NCI-H526 (cell line): ENCODE measurements around the gene ARMC2.
"Not testable (repeated sequence)": the region's sequence is repeated elsewhere in the genome, so short reads cannot be mapped to it uniquely, and the experiment has no call there.

Experiments used
- DNase-seq, 2 experiments: peaks; one replicate each; lab custom pipeline; 2025; lab: John Stamatoyannopoulos, UW

ARMC2 gene

GRCh38 chr6:108832738-108833137 lies 15.5 kb upstream of the ARMC2 start:
- no peak for DNase-seq

GRCh38 chr6:108835218-108835850 lies 12.9 kb upstream of the ARMC2 start:
- peak; percentile 24 to 89 for DNase-seq

- DNase-seq: no peak
These were observed 12.2 kb upstream of the ARMC2 start for GRCh38 chr6:108836061-108836460.

DNA sequence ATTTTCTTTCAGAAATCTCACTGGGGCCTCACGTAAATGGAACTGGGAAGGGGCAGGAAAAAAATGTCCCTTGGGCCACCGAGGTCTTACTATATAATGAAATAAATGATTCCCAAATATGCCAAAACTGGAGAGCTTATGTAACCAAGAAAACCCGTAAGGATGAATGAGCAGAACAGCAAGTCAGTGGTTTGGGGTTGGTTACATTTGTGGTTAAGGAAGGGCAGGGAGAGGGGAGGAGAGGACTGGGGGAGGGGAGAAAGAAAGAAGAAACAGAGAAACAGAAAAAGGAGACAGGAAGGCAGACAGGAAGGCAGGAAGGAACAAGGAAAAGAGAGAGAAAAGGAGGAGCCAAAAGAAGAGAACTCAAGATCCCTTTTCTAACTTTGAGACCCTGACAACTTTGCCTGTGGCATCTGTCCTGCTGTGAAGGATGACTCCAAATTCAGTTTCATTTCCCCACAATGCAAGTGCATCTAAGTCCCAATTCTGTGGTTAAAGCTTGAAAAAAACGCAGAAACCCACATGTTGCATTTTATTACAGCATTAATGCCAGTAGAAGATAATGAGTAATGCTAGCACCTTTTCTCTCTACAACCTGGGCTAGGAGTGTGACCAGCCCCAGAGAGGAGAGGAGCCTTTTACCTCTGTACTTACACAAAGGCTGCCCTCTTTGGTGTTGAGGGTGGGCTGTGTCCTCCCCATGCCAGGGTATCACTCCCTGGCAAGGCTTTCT lies 10.8 kb upstream of the ARMC2 start:
- DNase-seq: no peak

DNA sequence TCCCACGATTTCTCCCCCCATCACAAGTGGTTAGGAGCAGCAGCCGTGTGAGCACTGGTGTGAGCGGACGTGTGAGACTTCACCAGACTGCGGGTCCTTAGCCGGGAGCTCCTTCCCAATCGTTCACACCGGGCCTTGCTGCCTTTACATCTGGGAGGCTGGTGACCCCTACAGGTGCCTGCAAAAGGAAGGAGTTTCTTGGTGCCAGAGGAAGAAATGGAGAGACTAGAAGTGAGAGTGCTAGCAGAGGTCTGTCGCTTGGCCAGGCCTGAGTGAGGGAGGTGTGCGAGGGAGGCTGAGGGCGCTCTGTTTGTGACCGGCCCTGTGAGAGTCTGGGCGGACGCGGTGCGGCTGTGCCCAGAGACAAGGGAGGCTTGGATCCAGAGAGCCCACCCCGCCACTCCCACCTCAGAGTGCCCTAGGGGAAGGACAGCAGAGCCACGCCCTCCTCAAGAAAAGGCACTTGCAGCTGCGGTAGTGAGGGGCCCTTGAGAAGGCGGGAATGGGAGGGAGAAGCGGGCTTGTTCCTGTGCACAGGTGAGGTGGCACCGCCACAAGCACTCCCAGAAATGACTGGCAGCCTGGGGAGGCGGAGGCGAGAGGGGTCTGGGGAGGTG lies 10.0 kb upstream of the ARMC2 start:
- DNase-seq: peak; percentile 41 to 73

DNA sequence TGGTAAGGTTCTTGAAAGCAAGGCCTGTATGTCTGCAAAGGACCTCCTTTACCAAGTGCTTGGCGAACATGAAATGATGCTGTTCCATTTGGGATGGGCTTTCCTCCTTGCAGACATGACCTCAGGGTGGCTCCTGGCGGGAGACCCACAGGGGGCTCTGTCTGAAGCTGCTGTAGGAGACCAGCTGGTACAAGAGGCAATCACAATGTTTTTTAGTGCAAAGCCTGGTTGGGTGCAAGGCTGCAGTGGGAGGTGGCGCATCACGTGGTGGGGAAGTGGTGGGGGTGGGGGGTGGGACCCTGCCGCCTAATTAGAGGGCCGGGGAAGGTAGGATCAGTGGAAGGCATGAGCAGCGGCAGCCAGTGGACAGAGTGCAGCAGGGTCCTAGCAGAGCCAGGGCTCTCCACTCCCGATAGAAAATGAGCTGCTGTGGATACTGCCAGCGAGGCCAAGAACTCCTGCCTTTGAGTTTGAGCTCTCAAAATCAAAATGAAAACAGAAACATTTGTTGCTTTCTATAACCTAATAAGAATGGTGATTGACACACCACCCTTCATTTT lies 9.1 kb upstream of the ARMC2 start:
- DNase-seq: no peak

- no peak for DNase-seq
These were observed 7.3 kb upstream of the ARMC2 start for GRCh38 chr6:108840919-108841318.

DNA sequence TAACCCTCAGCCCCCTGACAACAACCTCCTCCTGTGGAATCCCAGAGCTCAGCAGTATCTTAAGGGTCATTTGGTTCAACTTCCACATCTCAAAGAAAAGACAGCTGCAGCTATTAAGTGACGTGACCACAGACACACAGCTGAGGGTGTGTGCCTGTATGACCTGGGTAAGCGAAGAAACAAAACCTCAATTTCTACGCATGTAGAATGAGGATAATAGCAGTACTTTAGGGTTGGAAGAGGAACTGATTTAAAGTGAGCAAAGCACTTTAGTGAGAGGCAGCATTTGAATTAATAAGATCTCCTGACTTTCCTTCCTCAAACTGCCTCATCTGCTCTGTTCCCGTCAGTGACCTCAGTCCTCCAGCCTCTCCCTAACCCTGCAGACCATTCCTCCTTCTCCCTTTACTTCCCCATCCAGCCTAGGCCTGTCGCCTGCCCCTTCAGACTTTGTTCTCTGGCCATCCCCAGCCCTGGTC lies 6.8 kb upstream of the ARMC2 start:
- DNase-seq: no peak

DNA sequence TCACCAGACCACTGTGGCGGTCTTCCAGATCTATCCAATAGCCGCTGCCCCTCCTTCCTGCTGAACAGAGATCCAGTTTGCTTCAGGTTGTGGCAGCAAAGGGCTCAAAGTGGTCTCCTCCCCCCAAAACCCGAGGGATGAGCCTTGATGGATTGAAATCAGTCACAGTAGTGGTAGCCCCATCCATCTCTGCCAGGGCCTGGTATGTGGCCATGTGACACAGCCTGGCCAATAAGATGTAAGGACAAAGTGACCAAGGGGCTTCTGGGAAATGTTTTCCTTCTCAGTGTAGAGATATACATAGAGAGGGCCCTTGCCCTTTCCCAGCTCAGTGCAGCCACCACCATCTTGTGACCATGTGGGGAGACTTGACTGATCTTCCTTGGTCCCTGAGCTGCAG lies 4.1 kb upstream of the ARMC2 start:
- no peak for DNase-seq

DNA sequence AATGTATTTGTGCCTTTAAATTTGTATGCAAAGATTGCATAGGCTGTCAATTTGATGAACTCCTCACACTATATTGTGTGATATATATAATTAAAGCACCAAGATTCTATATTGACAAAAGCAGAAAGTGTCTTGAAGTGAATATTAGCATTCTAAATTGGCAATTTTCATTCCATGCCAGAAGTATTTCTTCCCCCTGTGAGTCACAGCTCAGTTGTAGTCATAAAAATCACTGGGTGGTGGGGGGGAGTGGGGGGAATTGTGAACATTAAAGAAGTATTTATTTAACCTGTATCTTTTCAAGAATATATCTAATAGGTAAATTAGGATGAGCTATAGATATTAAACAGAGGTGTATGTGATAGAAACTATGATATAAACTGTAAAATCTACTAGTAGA lies 3.1 kb upstream of the ARMC2 start:
- DNase-seq: no peak

DNA sequence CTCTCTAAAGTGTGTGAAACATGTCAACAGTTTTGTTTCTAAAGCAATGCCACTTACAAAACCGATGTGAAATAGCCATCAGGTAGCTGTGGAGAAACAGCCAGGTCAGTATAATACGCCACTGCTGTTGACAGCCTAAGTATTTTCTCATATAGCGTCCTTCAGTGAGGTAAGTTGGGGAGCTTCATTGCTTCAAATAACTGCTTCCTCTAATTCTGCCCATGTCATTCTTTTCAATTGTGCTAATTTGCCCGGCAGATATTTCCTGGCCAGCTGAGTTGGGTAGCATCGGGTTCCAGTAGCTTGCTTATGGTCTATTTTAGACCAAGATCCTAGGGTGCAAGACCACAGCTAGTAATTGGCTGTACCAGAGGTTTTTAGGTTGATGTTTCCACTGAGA lies 2.1 kb upstream of the ARMC2 start:
- DNase-seq: no peak

DNA sequence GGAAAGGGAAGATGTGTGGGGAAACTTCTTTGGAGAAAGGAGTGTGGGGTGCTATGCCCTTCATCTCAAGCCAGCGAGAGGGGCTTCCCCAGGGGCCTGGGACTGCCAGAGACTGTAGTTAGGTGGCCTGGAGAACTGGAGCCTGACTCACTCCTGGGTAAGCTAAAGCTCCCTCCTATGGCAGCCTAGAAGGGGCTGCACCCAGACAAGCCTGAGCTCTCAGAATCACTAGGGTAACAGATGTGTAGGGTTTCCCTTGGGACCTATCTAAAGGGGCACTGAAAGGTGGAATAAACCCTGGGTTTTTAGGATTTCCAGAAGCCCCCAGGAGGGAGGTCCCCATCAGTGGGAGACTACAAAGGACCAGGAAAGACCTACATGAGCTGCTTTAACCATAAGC lies 1.6 kb upstream of the ARMC2 start:
- DNase-seq: no peak

- peak in 1 of 2 experiments; percentile 48 for DNase-seq
These were observed 495 bp upstream of the ARMC2 start for GRCh38 chr6:108847738-108848115.

GRCh38 chr6:108850669-108851465 lies 2.6 kb downstream of the ARMC2 start:
- DNase-seq: no peak

GRCh38 chr6:108851756-108852155 lies 3.5 kb downstream of the ARMC2 start:
- DNase-seq: no peak

DNA sequence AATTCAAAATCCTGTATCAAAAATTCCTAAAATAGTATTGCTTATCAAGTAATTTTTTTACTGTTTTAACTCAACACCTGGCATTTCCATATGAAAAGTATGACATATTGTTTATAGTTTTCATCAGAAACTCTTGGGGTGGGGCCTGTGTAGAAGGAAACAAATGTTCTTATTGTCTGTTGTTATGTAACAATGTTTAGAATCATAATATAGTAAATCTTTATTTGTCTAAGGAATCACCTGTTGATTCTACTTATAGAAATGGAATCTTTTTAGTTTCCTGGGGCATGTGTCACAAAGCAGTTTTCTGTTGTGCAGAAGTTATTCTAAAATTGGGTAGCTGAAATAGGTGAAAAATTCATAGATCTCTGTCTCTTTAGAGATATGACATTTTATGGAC lies 4.9 kb downstream of the ARMC2 start:
- DNase-seq: no peak

DNA sequence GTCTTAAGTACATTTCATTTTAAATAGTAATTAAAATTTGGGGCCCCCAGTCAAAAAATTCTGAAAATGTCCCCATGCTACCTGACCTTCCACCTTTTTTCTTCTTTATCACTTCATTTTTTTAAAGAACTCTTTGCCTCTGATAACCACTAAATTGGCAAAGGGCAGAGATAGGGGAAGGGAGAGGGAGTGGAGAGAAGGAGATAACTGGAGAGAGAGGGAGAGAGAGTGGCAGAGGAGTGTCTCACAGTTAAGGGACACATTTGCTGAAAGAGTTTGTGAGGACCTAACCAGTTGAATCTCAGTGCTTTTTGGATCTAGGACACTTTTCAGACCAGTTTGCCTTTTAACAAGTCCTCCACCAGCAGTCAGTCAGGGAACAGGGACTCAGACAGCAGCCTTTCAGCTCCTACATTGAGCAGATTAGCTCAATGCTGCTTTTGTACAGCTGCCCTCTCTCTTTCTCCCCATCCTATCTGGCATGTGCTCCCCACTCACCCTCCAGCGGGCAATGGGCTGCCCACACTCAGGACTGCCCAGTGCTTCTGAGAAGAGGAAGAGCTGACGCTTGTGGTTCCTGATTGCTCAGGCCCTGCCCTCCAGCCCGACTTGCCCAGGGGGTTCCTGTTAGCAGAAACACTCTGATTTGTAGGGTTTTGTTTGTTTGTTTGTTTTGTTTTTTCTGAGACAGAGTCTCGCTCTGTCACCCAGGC lies 14.4 kb downstream of the ARMC2 start:
- no peak for DNase-seq

DNA sequence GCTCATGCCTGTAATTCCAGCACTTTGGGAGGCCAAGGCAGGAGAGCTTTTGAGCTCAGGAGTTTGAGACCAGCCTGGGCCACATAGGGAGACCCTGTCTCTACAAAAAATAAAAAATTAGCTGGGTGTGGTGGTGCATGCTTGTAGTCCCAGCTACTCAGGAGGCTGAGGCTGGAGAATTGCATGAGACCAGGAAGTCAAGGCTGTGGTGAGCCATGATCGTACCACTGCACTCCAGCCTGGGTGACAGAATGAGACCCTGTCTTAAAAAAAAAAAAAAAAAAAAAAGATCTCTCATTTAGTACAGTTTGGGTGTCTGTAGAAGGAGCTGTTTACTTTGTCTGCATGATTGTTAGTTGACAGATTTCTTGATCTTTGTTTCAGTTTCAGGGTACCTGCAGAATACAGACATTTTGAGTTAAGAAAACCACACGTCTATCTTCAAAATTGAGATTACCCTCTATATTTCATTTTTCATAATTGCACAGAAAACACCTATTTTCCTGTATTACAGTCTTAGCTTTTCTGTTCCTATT lies 17.6 kb downstream of the ARMC2 start:
- not testable (repeated sequence) for DNase-seq

- DNase-seq: no peak
These were observed 18.6 kb downstream of the ARMC2 start for GRCh38 chr6:108866798-108867197.

DNA sequence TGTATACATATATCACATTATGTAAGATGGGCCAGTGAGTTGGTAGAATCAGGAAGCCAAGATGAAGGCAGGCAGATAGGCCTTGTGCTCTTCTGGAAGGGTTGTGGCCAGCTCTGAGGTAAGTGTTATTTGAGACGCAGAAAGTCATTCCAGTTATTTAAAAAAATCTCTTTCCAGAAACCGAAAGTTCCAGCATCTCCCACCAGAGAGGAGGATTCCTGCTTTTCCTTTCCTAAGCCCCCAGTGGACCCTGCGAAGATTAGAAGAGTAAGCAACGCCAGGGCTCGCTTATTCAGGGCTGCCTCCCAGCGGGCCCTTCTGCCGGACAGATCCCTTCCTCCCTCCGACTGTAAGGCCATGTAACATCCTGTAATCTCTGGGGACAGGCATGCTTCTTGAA lies 20.4 kb downstream of the ARMC2 start:
- DNase-seq: no peak

GRCh38 chr6:108869876-108870275 lies 21.7 kb downstream of the ARMC2 start:
- no peak for DNase-seq
